Activated CD4-positive, CD25-positive, alpha-beta regulatory T cell (primary cell): ENCODE measurements around the gene GAB2.

Source experiments
- DNase-seq, 4 experiments: peaks; one replicate each; lab custom pipeline; 2025; lab: John Stamatoyannopoulos, UW

The GAB2 gene

GRCh38 chr11:78220218-78221157, 197.1 kb downstream of the GAB2 start:
- DNase-seq = no peak

DNA sequence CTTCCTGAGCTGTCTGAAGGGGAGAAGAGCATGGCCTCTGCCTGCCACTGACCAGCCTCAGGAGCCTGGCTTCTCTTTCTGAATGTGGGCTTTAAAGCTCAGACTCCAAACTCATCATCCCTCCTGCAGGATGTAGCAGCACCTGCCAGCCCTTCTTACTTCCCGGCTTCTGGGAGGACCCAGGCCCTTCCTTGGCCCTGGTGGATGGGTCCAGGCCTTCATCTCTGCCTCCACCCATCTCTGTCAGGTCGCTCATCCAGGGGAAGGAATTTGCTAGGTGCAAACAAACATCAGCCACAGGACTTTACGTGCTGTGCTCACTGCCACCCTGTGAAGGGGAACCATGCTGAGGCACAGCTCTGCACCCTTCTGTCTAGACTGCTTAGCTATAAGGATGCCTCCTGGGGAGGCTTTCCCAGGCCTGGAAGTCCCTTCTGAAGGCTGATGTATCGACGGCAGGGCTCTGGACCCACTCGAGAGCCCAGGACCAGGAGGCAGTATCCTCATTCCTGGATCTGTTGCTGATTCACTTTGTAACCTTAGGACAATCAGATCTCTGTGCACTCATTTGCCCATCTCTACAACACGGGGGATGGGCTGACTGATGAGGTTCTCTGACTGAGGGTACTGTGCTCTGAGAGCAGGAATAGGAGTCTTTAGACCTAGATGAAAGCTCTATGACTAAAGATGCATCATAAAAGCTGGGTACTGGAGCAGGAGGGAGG, 198.0 kb downstream of the GAB2 start:
- DNase-seq = no peak

GRCh38 chr11:78218707-78219492, 198.7 kb downstream of the GAB2 start:
- no peak for DNase-seq

GRCh38 chr11:78217650-78218541, 199.7 kb downstream of the GAB2 start:
- DNase-seq = no peak

DNA sequence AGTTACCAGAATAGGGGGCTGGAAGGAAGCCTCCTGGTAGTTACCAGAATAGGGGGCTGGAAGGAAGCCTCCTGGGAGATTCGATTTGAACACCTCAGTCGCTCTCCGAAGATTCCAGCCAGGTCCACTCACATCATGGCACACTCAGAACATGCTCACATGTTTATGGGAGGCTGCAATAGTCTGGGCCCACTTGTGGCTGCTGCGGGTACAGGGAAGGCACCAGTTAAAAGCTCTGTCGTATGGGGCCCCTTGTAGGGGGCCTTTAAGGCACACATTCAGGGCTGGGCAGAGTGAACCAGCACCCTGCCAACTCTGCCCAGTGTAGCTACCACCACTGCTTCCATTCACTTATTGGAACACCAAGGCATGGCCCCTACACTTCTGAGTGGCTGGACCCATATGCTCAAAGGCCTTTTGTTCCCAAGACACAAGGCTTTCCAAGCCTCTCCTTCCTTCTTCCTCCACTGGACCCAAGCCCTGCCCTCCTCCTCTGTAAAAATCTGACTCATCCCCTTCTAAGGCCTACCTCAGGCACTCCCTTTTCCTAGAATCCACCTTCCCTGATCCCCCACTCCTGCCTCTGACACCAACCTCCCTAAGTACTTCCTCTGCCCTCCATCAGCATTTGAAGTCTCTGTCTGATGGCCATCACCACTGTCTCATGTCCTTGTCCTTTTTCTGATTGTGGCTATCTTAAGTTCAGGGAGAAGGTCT, 200.9 kb downstream of the GAB2 start:
- no peak for DNase-seq

DNA sequence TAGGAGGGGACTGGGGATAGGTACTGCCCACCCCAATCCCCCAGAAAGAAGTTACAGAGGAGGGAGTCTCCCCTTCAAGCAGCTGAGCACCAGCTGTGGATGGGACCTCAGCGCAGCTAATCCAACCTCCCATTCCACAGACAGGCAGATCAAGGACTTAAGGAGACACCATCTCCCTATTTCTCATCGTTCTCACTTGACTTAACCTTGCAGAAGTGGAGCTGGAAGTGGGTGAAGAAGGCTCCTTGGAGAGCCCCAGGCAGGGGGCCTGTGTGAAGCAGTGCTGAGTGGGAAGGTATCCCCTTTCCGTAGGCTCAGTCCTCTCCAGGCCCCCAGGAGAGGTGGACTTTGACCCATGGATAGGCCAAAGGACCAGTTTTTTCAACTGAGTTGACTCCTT, 201.6 kb downstream of the GAB2 start:
- DNase-seq = no peak

DNA sequence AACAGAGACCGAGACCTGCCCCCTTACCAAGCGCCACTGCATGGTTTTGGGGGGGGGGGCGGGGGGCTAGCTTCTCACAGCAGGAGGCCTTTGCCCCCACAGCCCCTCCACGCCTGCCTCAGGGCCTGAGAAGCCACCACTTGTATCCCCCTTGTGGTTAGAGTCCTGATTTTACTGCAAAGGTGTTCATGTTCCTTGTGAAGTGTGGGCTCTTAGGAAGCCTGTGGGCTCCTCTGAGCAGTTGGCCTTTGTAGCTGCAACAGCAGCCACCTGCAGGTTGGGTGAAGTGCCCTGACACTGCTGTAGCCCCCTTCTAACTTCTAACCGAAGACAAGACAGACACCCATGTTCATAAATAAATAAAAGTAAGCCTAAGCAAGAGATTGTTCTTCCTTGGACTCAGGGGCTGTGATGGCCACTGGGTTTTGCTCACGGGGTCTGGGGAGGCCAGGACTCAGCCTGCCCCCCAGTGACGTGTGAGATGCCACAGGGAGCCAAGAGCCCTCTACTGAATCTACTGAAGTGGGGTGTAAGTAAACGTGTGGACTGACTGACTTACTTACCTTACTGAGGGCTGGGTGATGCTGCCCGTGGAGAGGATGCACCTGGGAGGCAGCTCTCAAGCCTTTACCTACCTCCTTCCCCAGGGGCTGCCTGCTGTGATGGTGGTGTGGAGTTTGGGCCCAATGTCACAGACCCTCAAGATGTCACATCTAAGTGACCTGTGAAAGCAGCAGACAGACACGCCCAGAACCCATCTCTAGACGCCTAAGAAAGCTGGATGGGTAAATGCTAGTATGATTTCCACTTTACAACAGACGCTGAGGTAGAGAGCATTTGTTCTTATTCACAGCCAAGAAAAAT, 203.1 kb downstream of the GAB2 start:
- DNase-seq = no peak

- no peak for DNase-seq
These were observed 203.9 kb downstream of the GAB2 start for GRCh38 chr11:78213526-78214330.

- no peak for DNase-seq
These were observed 204.8 kb downstream of the GAB2 start for GRCh38 chr11:78212586-78213371.

- no peak for DNase-seq
These were observed 206.1 kb downstream of the GAB2 start for GRCh38 chr11:78211565-78211964.

GRCh38 chr11:78210000-78210608, 207.5 kb downstream of the GAB2 start:
- no peak for DNase-seq

GRCh38 chr11:78209478-78209877, 208.1 kb downstream of the GAB2 start:
- DNase-seq = no peak

DNA sequence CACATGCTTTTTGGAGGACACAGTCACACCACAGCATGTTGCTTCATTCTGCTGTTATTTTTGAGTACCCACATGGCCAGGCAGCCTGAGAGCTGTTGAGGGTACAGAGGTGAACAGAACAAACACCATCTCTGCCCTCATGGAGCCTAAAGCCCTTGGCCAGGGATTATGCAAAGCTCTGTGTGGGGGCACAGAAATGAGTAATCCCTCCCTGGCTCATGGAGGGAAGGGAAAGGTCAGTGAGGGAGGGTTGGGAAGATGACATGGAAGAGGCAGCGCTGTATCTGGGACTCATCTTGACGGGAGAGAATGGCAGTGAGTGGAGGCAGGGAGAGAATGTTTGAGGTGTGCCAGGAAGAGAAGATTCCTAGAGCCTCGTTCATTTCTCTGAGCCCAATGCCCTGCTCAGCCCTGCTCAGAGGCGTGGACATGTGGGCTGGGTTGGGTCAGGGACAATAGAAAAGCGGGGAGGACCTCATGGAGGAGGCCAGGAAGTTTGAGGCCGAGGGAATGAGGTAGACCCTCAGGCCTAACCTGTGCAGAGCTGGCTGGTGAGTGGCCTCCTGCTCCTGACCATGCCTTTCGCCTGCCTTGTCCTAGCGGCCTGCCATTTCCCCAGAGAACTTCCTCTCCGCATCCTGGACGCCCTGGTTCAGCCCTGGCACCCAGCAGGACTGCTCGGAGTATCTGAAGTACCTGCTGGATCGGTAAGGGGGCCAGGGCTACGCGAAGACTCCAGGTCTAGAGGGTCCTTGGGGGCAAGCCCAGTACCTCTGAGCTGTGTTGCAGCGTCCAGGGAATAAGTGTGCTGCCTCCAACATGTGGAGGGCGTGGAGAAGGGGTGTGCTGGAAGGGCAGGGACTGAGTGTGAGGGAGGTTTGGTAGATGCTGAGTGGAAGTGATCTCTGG, 209.1 kb downstream of the GAB2 start:
- DNase-seq = no peak

GRCh38 chr11:78207532-78208256, 209.9 kb downstream of the GAB2 start:
- no peak for DNase-seq

GRCh38 chr11:78205691-78206090, 211.9 kb downstream of the GAB2 start:
- DNase-seq = no peak

DNA sequence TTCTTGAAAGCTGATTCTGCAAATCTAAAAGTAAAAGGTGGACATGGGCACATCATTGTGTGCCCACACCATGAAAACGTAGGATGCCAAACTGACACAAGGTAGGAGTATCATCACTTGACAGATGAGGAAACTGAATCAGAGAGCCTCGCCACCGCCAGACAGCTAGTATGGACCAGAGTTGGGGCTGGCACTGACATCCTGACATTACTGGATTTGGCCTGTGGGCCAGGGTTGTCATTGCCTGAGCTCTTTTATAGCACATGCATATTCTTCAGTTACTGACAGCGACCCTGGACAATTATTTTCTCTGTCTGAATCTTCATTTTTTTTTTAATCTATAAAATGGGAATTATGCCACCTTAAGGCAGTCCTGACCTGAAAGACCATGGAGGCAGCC, 212.4 kb downstream of the GAB2 start:
- no peak for DNase-seq
